Endothelial cell of umbilical vein (primary cell): Measurements from ENCODE around the gene TPMT. TPM values are rescaled to one million over a fixed set of nuclear protein-coding genes. Genes with fewer than 3 reads are reported as not detected.

Experiments used
- BruUV-seq: library from RNA; stranded (reverse); fragments of 400-500 nt; replicated peaks from 2 replicates; lab custom pipeline; 2021; lab: Mats Ljungman, UMichigan
- CTCF ChIA-PET: fragments of 300-600, 350-600 bp; sonication (Branson Sonifier 250); formaldehyde crosslinking; loops from one replicate; lab custom pipeline; 2021; ENCODE audit warnings: antibody characterized with exemption, inconsistent platforms; lab: Charles Lee
- POLR2A ChIA-PET: fragments of 300-600, 350-600 bp; sonication (Branson Sonifier 250); formaldehyde crosslinking; loops from one replicate; lab custom pipeline; 2021; ENCODE audit warnings: antibody characterized with exemption, inconsistent platforms; lab: Charles Lee
- DNase-seq: peaks from one replicate; pipeline ENCODE4 v3.0.0-alpha.2; 2011; ENCODE audit warnings: low read depth, low spot score
- FAIRE-seq: peaks from 2 replicates; lab custom pipeline; 2011; peaks lifted over from hg19 to GRCh38; lab: Jason Lieb, UNC
- H2AFZ ChIP-seq: 2 replicates; pipeline ENCODE4 v1.6.0; 2012; ENCODE audit warnings: low read depth, low read length, control low read depth, inconsistent platforms
- H3K27ac ChIP-seq: 2 replicates; pipeline ENCODE4 v1.5.1; 2011; ENCODE audit warnings: low read depth, mild to moderate bottlenecking, control low read depth, low read length, moderate library complexity; ENCODE audit not compliant: insufficient read depth
- H3K27me3 ChIP-seq, 2 experiments: 2 replicates each; pipeline versions ENCODE4 v1.6.0 to v1.6.1; 2011; ENCODE audit warnings: low read length in 2 of 2, mixed read lengths in 1 of 2; ENCODE audit not compliant: control insufficient read depth in 2 of 2, insufficient read depth in 2 of 2
- H3K36me3 ChIP-seq, 2 experiments: 2 replicates in 1 of 2; 3 replicates in 1 of 2; pipeline ENCODE4 v1.5.1; 2011; ENCODE audit warnings: low read length in 2 of 2, mild to moderate bottlenecking in 1 of 2, moderate library complexity in 1 of 2; ENCODE audit not compliant: control insufficient read depth in 2 of 2, insufficient read depth in 2 of 2; ENCODE audit errors: extremely low read depth in 1 of 2
- H3K4me1 ChIP-seq: 3 replicates; pipeline ENCODE4 v1.5.1; 2011; ENCODE audit warnings: mild to moderate bottlenecking, low read length; ENCODE audit not compliant: control insufficient read depth, insufficient read depth; ENCODE audit errors: extremely low read depth
- H3K4me2 ChIP-seq: 2 replicates; pipeline ENCODE4 v1.6.1; 2011; ENCODE audit warnings: low read length, control low read depth, mixed read lengths; ENCODE audit not compliant: insufficient read depth
- H3K4me3 ChIP-seq, 3 experiments: fragments of 200-600 bp in 1 of 3; sonication (generic), shearing (Covaris generic) in 1 of 3; replicated peaks in 1 of 3; 2 replicates each; pipeline ENCODE4 v1.5.1; 2011 to 2016; ENCODE audit warnings: control low read depth in 3 of 3, low read length in 3 of 3, mild to moderate bottlenecking in 2 of 3, inconsistent platforms in 1 of 3, low read depth in 1 of 3, moderate library complexity in 1 of 3; ENCODE audit not compliant: insufficient read depth in 1 of 3
- H3K79me2 ChIP-seq: 2 replicates; pipeline ENCODE4 v1.6.0; 2012; ENCODE audit warnings: low read length, inconsistent platforms; ENCODE audit not compliant: control insufficient read depth, insufficient read depth
- H3K9ac ChIP-seq: replicated peaks from 2 replicates; pipeline ENCODE3; 2011; ENCODE audit warnings: low read length, control low read depth; ENCODE audit not compliant: insufficient read depth; ENCODE audit errors: extremely low read depth
- H3K9me1 ChIP-seq: replicated peaks from 3 replicates; pipeline ENCODE4 v1.6.0; 2011; ENCODE audit warnings: mild to moderate bottlenecking, low read length; ENCODE audit not compliant: control insufficient read depth, insufficient read depth; ENCODE audit errors: extremely low read depth
- H3K9me3 ChIP-seq: replicated peaks from 2 replicates; pipeline ENCODE4 v1.5.1; 2012; ENCODE audit warnings: low read length, inconsistent platforms; ENCODE audit not compliant: control insufficient read depth, insufficient read depth
- H4K20me1 ChIP-seq: replicated peaks from 2 replicates; pipeline ENCODE3; 2011; ENCODE audit warnings: mild to moderate bottlenecking, low read length; ENCODE audit not compliant: control insufficient read depth, insufficient read depth; ENCODE audit errors: extremely low read depth
- CTCF ChIP-seq, 2 donors: IDR thresholded peaks; 1 replicate in 1 of 2; 2 replicates in 1 of 2; pipeline ENCODE4 v1.5.1; 2011; ENCODE audit warnings: low read length in 2 of 2, mild to moderate bottlenecking in 2 of 2, moderate library complexity in 2 of 2, control low read depth in 1 of 2, inconsistent platforms in 1 of 2, low read depth in 1 of 2; ENCODE audit not compliant: insufficient read depth in 1 of 2; ENCODE audit errors: extremely low read depth in 1 of 2
- EZH2 ChIP-seq: IDR thresholded peaks from 2 replicates; pipeline ENCODE4 v1.6.1; 2012; ENCODE audit warnings: borderline replicate concordance, low read depth, mild to moderate bottlenecking, moderate library complexity, low read length, inconsistent platforms; ENCODE audit not compliant: severe bottlenecking
- FOS ChIP-seq: IDR thresholded peaks from 2 replicates; pipeline ENCODE4 v1.6.1; 2011; ENCODE audit warnings: mild to moderate bottlenecking, low read length, moderate library complexity, borderline replicate concordance; ENCODE audit not compliant: insufficient read depth
- GATA2 ChIP-seq: IDR thresholded peaks from 2 replicates; pipeline ENCODE4 v1.7.0; 2011; ENCODE audit warnings: low read depth, mild to moderate bottlenecking, moderate library complexity, mixed read lengths, low read length; ENCODE audit not compliant: insufficient read length, insufficient read depth
- MAX ChIP-seq: IDR thresholded peaks from 2 replicates; pipeline ENCODE4 v1.6.1; 2011; ENCODE audit not compliant: insufficient read depth, insufficient read length
- MYC ChIP-seq: IDR thresholded peaks from one replicate; pipeline ENCODE4 v1.6.1; 2011; ENCODE audit warnings: mild to moderate bottlenecking, low read depth, low read length
- POLR2A ChIP-seq: IDR thresholded peaks from 2 replicates; pipeline ENCODE4 v1.6.1; 2012; ENCODE audit warnings: low read depth, mild to moderate bottlenecking, control low read depth, low read length
- POLR2AphosphoS5 ChIP-seq: IDR thresholded peaks from 2 replicates; pipeline ENCODE4 v1.6.1; 2012; ENCODE audit warnings: low read depth, mild to moderate bottlenecking, control low read depth, low read length, moderate library complexity; ENCODE audit not compliant: insufficient read depth
- dilution Hi-C: fragments of 300-500 bp; cut with MboI; formaldehyde crosslinking; loops from one replicate; pipeline ENCODE4 v1.15.0; 2019; ENCODE audit warnings: low sequenced_read_pairs; ENCODE audit not compliant: extremely low pct_ligation_motif_present
- intact Hi-C: fragments of 100-400 bp; cut with micrococcal nuclease; formaldehyde crosslinking; loops from one replicate; pipeline ENCODE4 v1.10.0; 2022
- polyA plus RNA-seq, 4 experiments: library from polyadenylated mRNA; depleted of rRNA in 3 of 4; stranded (reverse) in 3 of 4; unstranded in 1 of 4; fragments of >200 nt; gene quantifications; 2 replicates each; pipeline versions ENCODE4 v1.2.1 to v1.2.3, GENCODE V29; 2011 to 2012; ENCODE audit warnings: missing spikeins in 1 of 4
- total RNA-seq: library from RNA; stranded (reverse); gene quantifications from 2 replicates; pipeline ENCODE4 v1.2.3, GENCODE V29; 2021

TPMT gene
- total and polyA plus RNA-seq, 2 donors (not counting 3 experiments of a cell fraction or from before 2014, with no cell fraction given): 6.5 to 11.1 TPM

- CTCF ChIA-PET: no interaction called here
- no peak overlapping the region for H3K27ac ChIP-seq
These were observed 19.7 kb downstream of the TPMT start for GRCh38 chr6:18135171-18135570.

More at GRCh38 chr6:18135171-18135570, 19.7 kb downstream of the TPMT start:
- Histone ChIP-seq H3K79me2 (no peaks in the 10 kb centered on the region), H4K20me1 (no peaks in the 10 kb centered on the region), H3K9ac (no peak overlapping the region), H3K9me3 (no peaks in the 10 kb centered on the region), H3K4me1 (no peaks in the 10 kb centered on the region), H3K36me3 (no peaks in the 10 kb centered on the region), H3K27me3 (no peaks in the 10 kb centered on the region), H3K9me1 (no peaks in the 10 kb centered on the region), H2AFZ (no peak overlapping the region), H3K4me2 (no peak overlapping the region), H3K4me3 (no peak overlapping the region)
- FAIRE-seq: no peak
- TF ChIP-seq POLR2A (no peak), MAX (no peak), MYC (no peak), POLR2AphosphoS5 (no peak), GATA2 (no peak), EZH2 (no peak), CTCF (IDR thresholded peaks at IDR 0.05; ENCODE audit: extremely low read depth in 1 of 2, insufficient read depth in 1 of 2, low read depth in 1 of 2, low read length in 2 of 2) (no peak), FOS (no peak)
- DNase-seq: no peak
- POLR2A ChIA-PET: no interaction called here
- dilution Hi-C loops (no loop called here), intact Hi-C loops (no loop called here)
- BruUV-seq: no TSS peak
